Measurements from ENCODE around the gene ANK3.

- TF ChIP-seq CTCF (conservative IDR thresholded peaks at IDR 0.05 in 1 of 2, IDR thresholded peaks at IDR 0.05 in 1 of 2; ENCODE audit: low read depth in 1 of 2, low read length in 2 of 2) (no peak), EZH2 (IDR thresholded peaks at IDR 0.05; ENCODE audit: low read length, missing control alignments) (no peak)
Measured at GRCh38 chr10:60429084-60429849, 39.6 kb upstream of the ANK3 start.

Measured in fibroblast of lung (primary cell).